OCI-LY1 (cell line): ENCODE data around the gene CACNA2D4.

Source experiments
- H2AFZ ChIP-seq: fragments of 200-600 bp; sonication (generic), shearing (Covaris generic); 2 replicates; pipeline ENCODE4 v1.6.0; 2014; ENCODE audit warnings: antibody characterized with exemption, mild to moderate bottlenecking, low read length
- H3F3A ChIP-seq: fragments of 200-600 bp; sonication (generic), shearing (Covaris generic); 2 replicates; pipeline ENCODE4 v1.6.0; 2014; ENCODE audit warnings: mild to moderate bottlenecking, antibody characterized with exemption, low read length, moderate library complexity; ENCODE audit not compliant: insufficient read depth
- H3K27ac ChIP-seq: fragments of 200-600 bp; sonication (generic); 2 replicates; pipeline ENCODE4 v1.5.1; 2014; ENCODE audit warnings: low read length, mixed run types, mild to moderate bottlenecking, low read depth; ENCODE audit not compliant: poor library complexity, severe bottlenecking
- H3K27me3 ChIP-seq: fragments of 200-600 bp; sonication (generic); 2 replicates; pipeline ENCODE4 v1.6.0; 2014; ENCODE audit warnings: antibody characterized with exemption, mild to moderate bottlenecking, low read length, moderate library complexity; ENCODE audit not compliant: insufficient read depth
- H3K36me3 ChIP-seq: fragments of 200-600 bp; sonication (generic); 2 replicates; pipeline ENCODE4 v1.6.1; 2014; ENCODE audit warnings: mild to moderate bottlenecking, antibody characterized with exemption, low read length, moderate library complexity, mixed read lengths; ENCODE audit not compliant: insufficient read depth
- H3K4me1 ChIP-seq: fragments of 200-600 bp; sonication (generic); 2 replicates; pipeline ENCODE4 v1.5.1; 2014; ENCODE audit warnings: mild to moderate bottlenecking, low read length, moderate library complexity; ENCODE audit not compliant: insufficient read depth, severe bottlenecking
- H3K4me2 ChIP-seq: fragments of 200-600 bp; sonication (generic), shearing (Covaris generic); 2 replicates; pipeline ENCODE4 v1.6.1; 2014; ENCODE audit warnings: low read length
- H3K4me3 ChIP-seq: fragments of 200-600 bp; sonication (generic); 2 replicates; pipeline ENCODE4 v1.5.1; 2014; ENCODE audit warnings: low read length, low read depth, mild to moderate bottlenecking, mixed read lengths; ENCODE audit not compliant: poor library complexity, severe bottlenecking
- H3K79me2 ChIP-seq: fragments of 200-600 bp; shearing (Covaris generic); 2 replicates; pipeline ENCODE4 v1.6.1; 2016; ENCODE audit warnings: mixed run types, low read length, mixed read lengths; ENCODE audit not compliant: insufficient read depth
- H3K9ac ChIP-seq: fragments of 200-600 bp; sonication (generic), shearing (Covaris generic); 2 replicates; pipeline ENCODE4 v1.6.1; 2014; ENCODE audit warnings: mild to moderate bottlenecking, low read length, mixed read lengths
- H3K9me2 ChIP-seq: fragments of 200-600 bp; sonication (generic), shearing (Covaris generic); 2 replicates; pipeline ENCODE4 v1.6.1; 2014; ENCODE audit warnings: low read depth, mild to moderate bottlenecking, low read length, mixed read lengths
- H3K9me3 ChIP-seq: fragments of 200-600 bp; shearing (Covaris generic); 2 replicates; pipeline ENCODE4 v1.6.1; 2014; ENCODE audit warnings: low read length, mixed read lengths
- H4K20me1 ChIP-seq: fragments of 200-600 bp; sonication (generic), shearing (Covaris generic); 2 replicates; pipeline ENCODE4 v1.6.0; 2016; ENCODE audit warnings: mild to moderate bottlenecking, low read length; ENCODE audit not compliant: insufficient read depth
- EZH2 ChIP-seq: fragments of 200-600 bp; sonication (generic), shearing (Covaris generic); IDR thresholded peaks from 2 replicates; pipeline ENCODE4 v1.8.0; 2017; ENCODE audit warnings: borderline replicate concordance, mixed run types, mild to moderate bottlenecking, antibody characterized with exemption, low read length, moderate library complexity, mixed read lengths
- TF ChIP-seq, protein P1 (sequence below): fragments of 200-600 bp; sonication (generic), shearing (Covaris generic); IDR thresholded peaks from 2 replicates; pipeline ENCODE4 v1.5.1; 2017; ENCODE audit warnings: mild to moderate bottlenecking, antibody characterized with exemption, low read length, moderate library complexity, mixed read lengths

The CACNA2D4 gene

DNA sequence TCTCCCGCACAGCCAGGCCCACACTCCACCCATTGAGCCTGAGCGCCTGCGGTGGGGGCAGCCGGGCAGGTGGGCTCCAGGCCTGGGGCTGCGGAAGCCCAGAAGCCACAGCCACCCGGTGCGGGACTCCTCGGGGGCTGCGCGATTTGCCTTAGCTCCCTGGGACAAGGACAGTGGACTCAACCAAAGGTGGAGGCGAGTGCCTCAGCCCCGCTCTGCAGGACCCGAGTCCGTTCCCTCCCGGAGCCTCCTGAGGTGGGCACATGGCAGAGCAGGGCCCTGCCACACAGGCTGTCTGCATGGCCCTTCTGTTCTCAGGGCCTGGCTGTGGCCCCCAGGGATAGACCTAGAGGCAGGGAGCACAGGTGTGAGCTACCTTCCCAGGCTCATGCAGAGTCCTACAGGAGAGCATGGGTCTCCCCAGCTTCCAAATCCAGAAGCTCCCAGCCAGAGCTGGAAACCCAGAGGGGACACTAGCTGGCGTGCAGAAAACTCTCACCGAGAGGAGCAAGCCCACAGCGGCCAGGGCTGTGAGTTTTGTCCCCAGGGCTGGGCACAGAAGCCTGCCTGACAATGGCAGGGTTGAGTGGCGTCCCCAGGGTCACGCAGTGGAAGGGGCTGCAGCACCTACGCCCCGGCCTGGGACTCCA is 120.3 kb downstream of the CACNA2D4 start:
- Histone ChIP-seq H3K36me3 (no peaks in the 10 kb centered on the region), H3K9me2 (no peaks in the 10 kb centered on the region), H3K27me3 (no peaks in the 10 kb centered on the region), H3K9ac (no peak overlapping the region), H3K79me2 (no peaks in the 10 kb centered on the region), H2AFZ (no peak overlapping the region), H3K4me3 (no peak overlapping the region), H3K9me3 (no peaks in the 10 kb centered on the region), H3K4me1 (peaks cover 25% of the 10 kb centered on the region), H3K4me2 (no peak overlapping the region), H3K27ac (no peak overlapping the region), H4K20me1 (no peaks in the 10 kb centered on the region), H3F3A (no peaks in the 10 kb centered on the region)
- TF ChIP-seq, protein P1, sequence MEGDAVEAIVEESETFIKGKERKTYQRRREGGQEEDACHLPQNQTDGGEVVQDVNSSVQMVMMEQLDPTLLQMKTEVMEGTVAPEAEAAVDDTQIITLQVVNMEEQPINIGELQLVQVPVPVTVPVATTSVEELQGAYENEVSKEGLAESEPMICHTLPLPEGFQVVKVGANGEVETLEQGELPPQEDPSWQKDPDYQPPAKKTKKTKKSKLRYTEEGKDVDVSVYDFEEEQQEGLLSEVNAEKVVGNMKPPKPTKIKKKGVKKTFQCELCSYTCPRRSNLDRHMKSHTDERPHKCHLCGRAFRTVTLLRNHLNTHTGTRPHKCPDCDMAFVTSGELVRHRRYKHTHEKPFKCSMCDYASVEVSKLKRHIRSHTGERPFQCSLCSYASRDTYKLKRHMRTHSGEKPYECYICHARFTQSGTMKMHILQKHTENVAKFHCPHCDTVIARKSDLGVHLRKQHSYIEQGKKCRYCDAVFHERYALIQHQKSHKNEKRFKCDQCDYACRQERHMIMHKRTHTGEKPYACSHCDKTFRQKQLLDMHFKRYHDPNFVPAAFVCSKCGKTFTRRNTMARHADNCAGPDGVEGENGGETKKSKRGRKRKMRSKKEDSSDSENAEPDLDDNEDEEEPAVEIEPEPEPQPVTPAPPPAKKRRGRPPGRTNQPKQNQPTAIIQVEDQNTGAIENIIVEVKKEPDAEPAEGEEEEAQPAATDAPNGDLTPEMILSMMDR = no peak
- TF ChIP-seq EZH2 = no peak

DNA sequence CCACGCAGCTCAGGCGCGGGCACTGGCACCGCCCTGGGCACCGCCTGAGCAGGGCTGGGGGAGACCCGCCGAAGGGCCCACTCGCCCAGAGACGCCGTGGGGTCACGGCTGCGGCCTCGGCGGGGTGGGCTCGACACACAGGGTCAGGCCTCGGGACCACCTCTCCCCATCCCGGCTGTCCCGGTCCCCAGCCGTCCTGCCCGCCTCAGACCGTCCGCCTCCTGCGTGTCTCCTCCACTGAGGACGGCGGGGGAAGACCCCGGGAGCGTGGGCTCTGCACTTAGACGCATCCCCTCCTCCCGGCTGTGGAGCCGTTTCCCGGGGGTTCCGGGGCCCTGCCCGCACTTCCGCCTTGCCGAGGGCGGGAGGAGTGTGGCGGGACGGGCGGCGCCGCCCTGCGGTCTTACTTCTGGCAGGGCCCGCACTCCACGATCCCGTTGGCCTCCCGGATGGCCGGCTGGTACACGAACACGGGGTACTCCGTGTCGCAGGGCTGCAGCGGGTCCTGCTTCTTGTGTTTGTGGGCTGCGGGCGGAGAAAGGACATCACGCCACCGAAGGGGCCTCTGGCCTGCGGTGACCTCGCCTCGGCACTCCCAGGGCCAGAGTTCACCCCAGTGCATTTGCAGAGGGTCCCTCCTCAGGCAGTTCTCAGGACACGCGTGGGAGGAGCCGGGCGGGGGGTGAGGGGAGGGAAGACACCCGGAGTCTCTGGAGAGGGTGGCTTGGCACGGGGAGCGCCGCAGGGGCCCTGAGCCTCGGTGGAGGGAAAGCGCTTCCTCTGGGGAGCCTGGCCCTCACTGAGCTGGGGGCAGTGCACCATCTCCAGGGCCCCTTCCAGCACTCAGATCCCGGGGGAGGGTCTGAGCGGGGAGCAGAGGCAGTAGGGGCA is 121.2 kb downstream of the CACNA2D4 start:
- no peaks in the 10 kb centered on the region for H3K27me3 ChIP-seq
- H3F3A ChIP-seq = no peaks in the 10 kb centered on the region
- H3K4me1 ChIP-seq = peaks cover 25% of the 10 kb centered on the region
- no peaks in the 10 kb centered on the region for H3K9me3 ChIP-seq
- no peak overlapping the region for H2AFZ ChIP-seq
- no peak overlapping the region for H3K27ac ChIP-seq
- peak overlapping the region; percentile 76 for H3K9ac ChIP-seq
- H3K79me2 ChIP-seq = no peaks in the 10 kb centered on the region
- H3K4me3 ChIP-seq = peak overlapping the region; percentile 68
- H3K9me2 ChIP-seq = no peaks in the 10 kb centered on the region
- TF ChIP-seq, protein P1 = 0 out of 2 replicates have a peak, but pooled peaks have one; percentile 8
- TF ChIP-seq EZH2 = no peak
- H3K4me2 ChIP-seq = peak overlapping the region; percentile 76
- H3K36me3 ChIP-seq = no peaks in the 10 kb centered on the region
- no peaks in the 10 kb centered on the region for H4K20me1 ChIP-seq

DNA sequence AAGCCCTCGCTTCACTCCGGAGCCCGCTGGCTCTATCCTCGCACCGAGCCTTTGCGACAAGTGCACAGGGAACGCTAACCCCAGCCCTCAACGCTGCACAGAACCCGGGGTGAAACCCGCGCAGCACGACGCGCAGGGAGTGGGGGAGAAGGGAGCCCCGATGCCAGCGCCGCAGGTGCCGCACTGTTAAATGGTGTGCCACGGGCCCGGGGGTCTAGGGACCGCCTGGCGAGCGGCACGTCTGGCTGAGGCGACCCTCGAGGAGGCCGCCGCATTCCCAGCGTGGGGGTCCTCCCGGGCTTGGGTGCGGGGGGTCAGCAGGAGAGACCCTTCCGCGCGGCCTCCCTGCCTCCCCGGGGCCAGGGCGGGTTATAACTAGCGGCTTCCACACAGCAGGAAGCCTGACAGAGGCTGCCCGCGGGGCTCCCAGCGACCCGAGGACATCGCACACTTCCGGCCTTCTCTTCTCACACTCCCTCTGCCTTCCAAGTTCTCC is 121.9 kb downstream of the CACNA2D4 start:
- Histone ChIP-seq H3K4me2 (peak overlapping the region; percentile 76), H3K27ac (no peak overlapping the region), H3K9ac (peak overlapping the region; percentile 76), H2AFZ (no peak overlapping the region), H3K79me2 (no peaks in the 10 kb centered on the region), H4K20me1 (no peaks in the 10 kb centered on the region), H3F3A (no peaks in the 10 kb centered on the region), H3K9me3 (no peaks in the 10 kb centered on the region), H3K4me1 (peaks cover 28% of the 10 kb centered on the region), H3K9me2 (no peaks in the 10 kb centered on the region), H3K27me3 (no peaks in the 10 kb centered on the region), H3K4me3 (peak overlapping the region; percentile 68), H3K36me3 (no peaks in the 10 kb centered on the region)
- TF ChIP-seq EZH2 = no peak
- TF ChIP-seq, protein P1 = no peak
